Endothelial cell of umbilical vein (primary cell): Measurements from ENCODE around the gene TTC31. TPM values are rescaled to one million over a fixed set of nuclear protein-coding genes. Genes with fewer than 3 reads are reported as not detected.

Experiments
- BruUV-seq: library from RNA; stranded (reverse); fragments of 400-500 nt; replicated peaks from 2 replicates; lab custom pipeline; 2021; lab: Mats Ljungman, UMichigan
- CTCF ChIA-PET: fragments of 300-600, 350-600 bp; sonication (Branson Sonifier 250); formaldehyde crosslinking; loops from one replicate; lab custom pipeline; 2021; ENCODE audit warnings: antibody characterized with exemption, inconsistent platforms; lab: Charles Lee
- POLR2A ChIA-PET: fragments of 300-600, 350-600 bp; sonication (Branson Sonifier 250); formaldehyde crosslinking; loops from one replicate; lab custom pipeline; 2021; ENCODE audit warnings: antibody characterized with exemption, inconsistent platforms; lab: Charles Lee
- DNase-seq: peaks from one replicate; pipeline ENCODE4 v3.0.0-alpha.2; 2011; ENCODE audit warnings: low read depth, low spot score
- FAIRE-seq: peaks from 2 replicates; lab custom pipeline; 2011; peaks lifted over from hg19 to GRCh38; lab: Jason Lieb, UNC
- H2AFZ ChIP-seq: 2 replicates; pipeline ENCODE4 v1.6.0; 2012; ENCODE audit warnings: low read depth, low read length, control low read depth, inconsistent platforms
- H3K27ac ChIP-seq: 2 replicates; pipeline ENCODE4 v1.5.1; 2011; ENCODE audit warnings: low read depth, mild to moderate bottlenecking, control low read depth, low read length, moderate library complexity; ENCODE audit not compliant: insufficient read depth
- H3K27me3 ChIP-seq, 2 experiments: 2 replicates each; pipeline versions ENCODE4 v1.6.0 to v1.6.1; 2011; ENCODE audit warnings: low read length in 2 of 2, mixed read lengths in 1 of 2; ENCODE audit not compliant: control insufficient read depth in 2 of 2, insufficient read depth in 2 of 2
- H3K36me3 ChIP-seq, 2 experiments: 2 replicates in 1 of 2; 3 replicates in 1 of 2; pipeline ENCODE4 v1.5.1; 2011; ENCODE audit warnings: low read length in 2 of 2, mild to moderate bottlenecking in 1 of 2, moderate library complexity in 1 of 2; ENCODE audit not compliant: control insufficient read depth in 2 of 2, insufficient read depth in 2 of 2; ENCODE audit errors: extremely low read depth in 1 of 2
- H3K4me1 ChIP-seq: 3 replicates; pipeline ENCODE4 v1.5.1; 2011; ENCODE audit warnings: mild to moderate bottlenecking, low read length; ENCODE audit not compliant: control insufficient read depth, insufficient read depth; ENCODE audit errors: extremely low read depth
- H3K4me2 ChIP-seq: 2 replicates; pipeline ENCODE4 v1.6.1; 2011; ENCODE audit warnings: low read length, control low read depth, mixed read lengths; ENCODE audit not compliant: insufficient read depth
- H3K4me3 ChIP-seq, 3 experiments: fragments of 200-600 bp in 1 of 3; sonication (generic), shearing (Covaris generic) in 1 of 3; replicated peaks in 1 of 3; 2 replicates each; pipeline ENCODE4 v1.5.1; 2011 to 2016; ENCODE audit warnings: control low read depth in 3 of 3, low read length in 3 of 3, mild to moderate bottlenecking in 2 of 3, inconsistent platforms in 1 of 3, low read depth in 1 of 3, moderate library complexity in 1 of 3; ENCODE audit not compliant: insufficient read depth in 1 of 3
- H3K79me2 ChIP-seq: 2 replicates; pipeline ENCODE4 v1.6.0; 2012; ENCODE audit warnings: low read length, inconsistent platforms; ENCODE audit not compliant: control insufficient read depth, insufficient read depth
- H3K9ac ChIP-seq: replicated peaks from 2 replicates; pipeline ENCODE3; 2011; ENCODE audit warnings: low read length, control low read depth; ENCODE audit not compliant: insufficient read depth; ENCODE audit errors: extremely low read depth
- H3K9me1 ChIP-seq: replicated peaks from 3 replicates; pipeline ENCODE4 v1.6.0; 2011; ENCODE audit warnings: mild to moderate bottlenecking, low read length; ENCODE audit not compliant: control insufficient read depth, insufficient read depth; ENCODE audit errors: extremely low read depth
- H3K9me3 ChIP-seq: replicated peaks from 2 replicates; pipeline ENCODE4 v1.5.1; 2012; ENCODE audit warnings: low read length, inconsistent platforms; ENCODE audit not compliant: control insufficient read depth, insufficient read depth
- H4K20me1 ChIP-seq: replicated peaks from 2 replicates; pipeline ENCODE3; 2011; ENCODE audit warnings: mild to moderate bottlenecking, low read length; ENCODE audit not compliant: control insufficient read depth, insufficient read depth; ENCODE audit errors: extremely low read depth
- EZH2 ChIP-seq: IDR thresholded peaks from 2 replicates; pipeline ENCODE4 v1.6.1; 2012; ENCODE audit warnings: borderline replicate concordance, low read depth, mild to moderate bottlenecking, moderate library complexity, low read length, inconsistent platforms; ENCODE audit not compliant: severe bottlenecking
- FOS ChIP-seq: IDR thresholded peaks from 2 replicates; pipeline ENCODE4 v1.6.1; 2011; ENCODE audit warnings: mild to moderate bottlenecking, low read length, moderate library complexity, borderline replicate concordance; ENCODE audit not compliant: insufficient read depth
- GATA2 ChIP-seq: IDR thresholded peaks from 2 replicates; pipeline ENCODE4 v1.7.0; 2011; ENCODE audit warnings: low read depth, mild to moderate bottlenecking, moderate library complexity, mixed read lengths, low read length; ENCODE audit not compliant: insufficient read length, insufficient read depth
- JUN ChIP-seq: IDR thresholded peaks from 2 replicates; pipeline ENCODE4 v1.6.1; 2011; ENCODE audit warnings: borderline replicate concordance, low read depth; ENCODE audit not compliant: insufficient read length, insufficient read depth
- MAX ChIP-seq: IDR thresholded peaks from 2 replicates; pipeline ENCODE4 v1.6.1; 2011; ENCODE audit not compliant: insufficient read depth, insufficient read length
- MYC ChIP-seq: IDR thresholded peaks from one replicate; pipeline ENCODE4 v1.6.1; 2011; ENCODE audit warnings: mild to moderate bottlenecking, low read depth, low read length
- POLR2A ChIP-seq: IDR thresholded peaks from 2 replicates; pipeline ENCODE4 v1.6.1; 2012; ENCODE audit warnings: low read depth, mild to moderate bottlenecking, control low read depth, low read length
- POLR2AphosphoS5 ChIP-seq: IDR thresholded peaks from 2 replicates; pipeline ENCODE4 v1.6.1; 2012; ENCODE audit warnings: low read depth, mild to moderate bottlenecking, control low read depth, low read length, moderate library complexity; ENCODE audit not compliant: insufficient read depth
- dilution Hi-C: fragments of 300-500 bp; cut with MboI; formaldehyde crosslinking; loops from one replicate; pipeline ENCODE4 v1.15.0; 2019; ENCODE audit warnings: low sequenced_read_pairs; ENCODE audit not compliant: extremely low pct_ligation_motif_present
- intact Hi-C: fragments of 100-400 bp; cut with micrococcal nuclease; formaldehyde crosslinking; loops from one replicate; pipeline ENCODE4 v1.10.0; 2022
- polyA plus RNA-seq, 4 experiments: library from polyadenylated mRNA; depleted of rRNA in 3 of 4; stranded (reverse) in 3 of 4; unstranded in 1 of 4; fragments of >200 nt; gene quantifications; 2 replicates each; pipeline versions ENCODE4 v1.2.1 to v1.2.3, GENCODE V29; 2011 to 2012; ENCODE audit warnings: missing spikeins in 1 of 4
- total RNA-seq: library from RNA; stranded (reverse); gene quantifications from 2 replicates; pipeline ENCODE4 v1.2.3, GENCODE V29; 2021
- TF ChIP-seq, protein P1 (sequence below), 2 donors: IDR thresholded peaks; 1 replicate in 1 of 2; 2 replicates in 1 of 2; pipeline ENCODE4 v1.5.1; 2011; ENCODE audit warnings: low read length in 2 of 2, mild to moderate bottlenecking in 2 of 2, moderate library complexity in 2 of 2, control low read depth in 1 of 2, inconsistent platforms in 1 of 2, low read depth in 1 of 2; ENCODE audit not compliant: insufficient read depth in 1 of 2; ENCODE audit errors: extremely low read depth in 1 of 2

TTC31 gene
- total and polyA plus RNA-seq, 2 donors (not counting 3 experiments of a cell fraction or from before 2014, with no cell fraction given) = 20.1 to 24.1 TPM

DNA sequence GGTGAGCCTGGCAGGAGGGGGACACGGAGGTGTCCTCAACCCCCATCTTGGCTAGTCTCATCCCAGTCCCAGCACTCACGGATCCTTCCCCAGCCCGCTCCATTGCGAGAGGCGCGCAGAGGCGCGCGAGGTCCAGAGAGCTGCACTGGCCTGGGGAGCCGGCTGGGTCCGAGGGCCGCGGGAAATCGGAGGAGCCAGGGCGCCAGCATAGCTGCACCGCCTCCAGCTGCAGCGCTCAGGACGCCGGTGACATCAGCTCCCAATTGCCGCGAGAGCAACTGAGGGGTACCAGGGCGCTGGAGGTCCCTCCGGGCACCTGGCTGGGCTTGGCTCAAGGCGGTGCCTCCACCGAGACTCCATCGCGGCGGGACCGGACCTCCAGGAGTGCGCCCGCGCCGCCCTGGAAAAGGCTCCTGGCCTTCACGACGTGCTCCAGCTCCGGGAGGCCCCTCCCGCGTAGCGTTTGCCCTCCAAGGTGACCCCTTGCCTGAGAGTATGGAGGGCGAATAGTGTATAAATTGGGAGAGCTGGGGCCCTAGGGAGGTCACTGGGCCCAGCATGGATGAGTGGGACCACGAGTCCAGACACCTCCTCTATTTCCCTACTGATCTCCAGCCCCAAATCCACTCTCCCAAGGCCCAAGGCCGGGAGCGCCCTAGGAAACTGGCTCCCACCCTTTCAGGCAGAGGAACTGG, 46.6 kb upstream of the TTC31 start:
- BruUV-seq = no TSS peak
- Histone ChIP-seq H4K20me1 (no peaks in the 10 kb centered on the region), H3K4me2 (no peak overlapping the region), H3K4me3 (no peak overlapping the region), H3K27ac (no peak overlapping the region), H3K9ac (no peak overlapping the region), H3K9me1 (no peaks in the 10 kb centered on the region), H2AFZ (no peak overlapping the region), H3K4me1 (peaks cover 18% of the 10 kb centered on the region), H3K79me2 (no peaks in the 10 kb centered on the region), H3K9me3 (no peaks in the 10 kb centered on the region), H3K36me3 (peaks cover 0 to 2% of the 10 kb centered on the region in 2 experiments), H3K27me3 (peaks cover 0 to 6% of the 10 kb centered on the region in 2 experiments)
- FAIRE-seq (no peak), DNase-seq (no peak)
- dilution Hi-C loops = no loop called here
- TF ChIP-seq MYC (no peak), GATA2 (no peak)
- CTCF ChIA-PET = no interaction called here
- intact Hi-C loops = no loop called here
- POLR2A ChIA-PET = no interaction called here

- TF ChIP-seq FOS (no peak), MAX (no peak), JUN (no peak), POLR2A (no peak), MYC (no peak), EZH2 (no peak), POLR2AphosphoS5 (no peak), GATA2 (no peak)
- TF ChIP-seq, protein P1, sequence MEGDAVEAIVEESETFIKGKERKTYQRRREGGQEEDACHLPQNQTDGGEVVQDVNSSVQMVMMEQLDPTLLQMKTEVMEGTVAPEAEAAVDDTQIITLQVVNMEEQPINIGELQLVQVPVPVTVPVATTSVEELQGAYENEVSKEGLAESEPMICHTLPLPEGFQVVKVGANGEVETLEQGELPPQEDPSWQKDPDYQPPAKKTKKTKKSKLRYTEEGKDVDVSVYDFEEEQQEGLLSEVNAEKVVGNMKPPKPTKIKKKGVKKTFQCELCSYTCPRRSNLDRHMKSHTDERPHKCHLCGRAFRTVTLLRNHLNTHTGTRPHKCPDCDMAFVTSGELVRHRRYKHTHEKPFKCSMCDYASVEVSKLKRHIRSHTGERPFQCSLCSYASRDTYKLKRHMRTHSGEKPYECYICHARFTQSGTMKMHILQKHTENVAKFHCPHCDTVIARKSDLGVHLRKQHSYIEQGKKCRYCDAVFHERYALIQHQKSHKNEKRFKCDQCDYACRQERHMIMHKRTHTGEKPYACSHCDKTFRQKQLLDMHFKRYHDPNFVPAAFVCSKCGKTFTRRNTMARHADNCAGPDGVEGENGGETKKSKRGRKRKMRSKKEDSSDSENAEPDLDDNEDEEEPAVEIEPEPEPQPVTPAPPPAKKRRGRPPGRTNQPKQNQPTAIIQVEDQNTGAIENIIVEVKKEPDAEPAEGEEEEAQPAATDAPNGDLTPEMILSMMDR (IDR thresholded peaks at IDR 0.05; ENCODE audit: extremely low read depth in 1 of 2, insufficient read depth in 1 of 2, low read depth in 1 of 2, low read length in 2 of 2) = no peak
- Histone ChIP-seq H3K79me2 (no peaks in the 10 kb centered on the region), H3K36me3 (no peaks in the 10 kb centered on the region), H3K9me1 (no peaks in the 10 kb centered on the region), H3K4me3 (no peak overlapping the region), H3K4me1 (peaks cover 19% of the 10 kb centered on the region), H4K20me1 (no peaks in the 10 kb centered on the region), H3K9me3 (no peaks in the 10 kb centered on the region), H3K27ac (no peak overlapping the region), H3K9ac (no peak overlapping the region), H2AFZ (no peak overlapping the region), H3K4me2 (no peak overlapping the region), H3K27me3 (peaks cover 6 to 14% of the 10 kb centered on the region in 2 experiments)
- no peak for DNase-seq
- POLR2A ChIA-PET = no interaction called here
- FAIRE-seq = no peak
- no TSS peak for BruUV-seq
- intact Hi-C loops (no loop called here), dilution Hi-C loops (no loop called here)
- CTCF ChIA-PET = no interaction called here
Measured at GRCh38 chr2:74436848-74437695, 45.8 kb upstream of the TTC31 start.
